Osteoblast (primary cell): ENCODE measurements around the gene EPHB2. TPM values are rescaled to one million over a fixed set of nuclear protein-coding genes. Genes with fewer than 3 reads are reported as not detected.
A peak's percentile ranks its signal among the peaks of the same experiment; 100 is the strongest.

Experiments used
- DNase-seq: peaks from one replicate; pipeline ENCODE4 v3.0.0; 2011; ENCODE audit warnings: low spot score, mixed read lengths; ENCODE audit not compliant: insufficient read length; ENCODE audit errors: missing footprints
- H2AFZ ChIP-seq: 2 replicates; pipeline ENCODE4 v1.6.0; 2011; ENCODE audit warnings: mild to moderate bottlenecking, low read length
- H3K27ac ChIP-seq: 2 replicates; pipeline ENCODE4 v1.5.1; 2011; ENCODE audit warnings: mild to moderate bottlenecking, low read depth, low read length, moderate library complexity
- H3K27me3 ChIP-seq: 2 replicates; pipeline ENCODE4 v1.6.0; 2012; ENCODE audit warnings: mild to moderate bottlenecking, control low read depth, inconsistent platforms, low read length, moderate library complexity; ENCODE audit not compliant: insufficient read depth
- H3K36me3 ChIP-seq: 2 replicates; pipeline ENCODE4 v1.5.1; 2011; ENCODE audit warnings: mild to moderate bottlenecking, low read length, control low read depth, moderate library complexity; ENCODE audit not compliant: insufficient read depth
- H3K4me1 ChIP-seq: 2 replicates; pipeline ENCODE4 v1.5.1; 2011; ENCODE audit warnings: mild to moderate bottlenecking, low read length, control low read depth, moderate library complexity; ENCODE audit not compliant: insufficient read depth
- H3K4me2 ChIP-seq: 2 replicates; pipeline ENCODE4 v1.6.0; 2011; ENCODE audit warnings: mild to moderate bottlenecking, low read length; ENCODE audit not compliant: insufficient read depth
- H3K4me3 ChIP-seq: fragments of 200-600 bp; sonication (generic); 3 replicates; pipeline ENCODE4 v1.5.1; 2012; ENCODE audit warnings: mild to moderate bottlenecking, low read length, inconsistent platforms; ENCODE audit not compliant: insufficient read depth
- H3K79me2 ChIP-seq: 2 replicates; pipeline ENCODE4 v1.6.0; 2012; ENCODE audit warnings: mild to moderate bottlenecking, low read length, control low read depth, inconsistent platforms; ENCODE audit not compliant: insufficient read depth
- H3K9me3 ChIP-seq: 2 replicates; pipeline ENCODE4 v1.5.1; 2011; ENCODE audit warnings: low read depth, low read length, control low read depth
- H4K20me1 ChIP-seq: 2 replicates; pipeline ENCODE4 v1.6.0; 2012; ENCODE audit warnings: mild to moderate bottlenecking, low read length, control low read depth; ENCODE audit not compliant: insufficient read depth
- total RNA-seq: library from RNA; depleted of rRNA; stranded (reverse); fragments of >200 nt; gene quantifications from 2 replicates; pipeline ENCODE4 v1.2.3, GENCODE V29; 2012
- TF ChIP-seq, protein P1 (sequence below): IDR thresholded peaks from 2 replicates; pipeline ENCODE4 v1.5.1; 2011; ENCODE audit warnings: mild to moderate bottlenecking, low read depth, low read length, moderate library complexity; ENCODE audit errors: extremely low read depth

Gene EPHB2
- total RNA-seq, 1 donor: 8.7 TPM

DNA sequence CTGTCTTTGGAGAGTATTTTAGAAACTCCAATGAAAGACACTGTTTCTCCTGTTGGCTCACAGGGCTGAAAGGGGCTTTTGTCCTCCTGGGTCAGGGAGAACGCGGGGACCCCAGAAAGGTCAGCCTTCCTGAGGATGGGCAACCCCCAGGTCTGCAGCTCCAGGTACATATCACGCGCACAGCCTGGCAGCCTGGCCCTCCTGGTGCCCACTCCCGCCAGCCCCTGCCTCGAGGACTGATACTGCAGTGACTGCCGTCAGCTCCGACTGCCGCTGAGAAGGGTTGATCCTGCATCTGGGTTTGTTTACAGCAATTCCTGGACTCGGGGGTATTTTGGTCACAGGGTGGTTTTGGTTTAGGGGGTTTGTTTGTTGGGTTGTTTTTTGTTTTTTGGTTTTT, 203.5 kb downstream of the EPHB2 start:
- TF ChIP-seq, protein P1, sequence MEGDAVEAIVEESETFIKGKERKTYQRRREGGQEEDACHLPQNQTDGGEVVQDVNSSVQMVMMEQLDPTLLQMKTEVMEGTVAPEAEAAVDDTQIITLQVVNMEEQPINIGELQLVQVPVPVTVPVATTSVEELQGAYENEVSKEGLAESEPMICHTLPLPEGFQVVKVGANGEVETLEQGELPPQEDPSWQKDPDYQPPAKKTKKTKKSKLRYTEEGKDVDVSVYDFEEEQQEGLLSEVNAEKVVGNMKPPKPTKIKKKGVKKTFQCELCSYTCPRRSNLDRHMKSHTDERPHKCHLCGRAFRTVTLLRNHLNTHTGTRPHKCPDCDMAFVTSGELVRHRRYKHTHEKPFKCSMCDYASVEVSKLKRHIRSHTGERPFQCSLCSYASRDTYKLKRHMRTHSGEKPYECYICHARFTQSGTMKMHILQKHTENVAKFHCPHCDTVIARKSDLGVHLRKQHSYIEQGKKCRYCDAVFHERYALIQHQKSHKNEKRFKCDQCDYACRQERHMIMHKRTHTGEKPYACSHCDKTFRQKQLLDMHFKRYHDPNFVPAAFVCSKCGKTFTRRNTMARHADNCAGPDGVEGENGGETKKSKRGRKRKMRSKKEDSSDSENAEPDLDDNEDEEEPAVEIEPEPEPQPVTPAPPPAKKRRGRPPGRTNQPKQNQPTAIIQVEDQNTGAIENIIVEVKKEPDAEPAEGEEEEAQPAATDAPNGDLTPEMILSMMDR: no peak
- H3K27me3 ChIP-seq: no peaks in the 10 kb centered on the region
- H3K36me3 ChIP-seq: no peaks in the 10 kb centered on the region
- H3K79me2 ChIP-seq: no peaks in the 10 kb centered on the region
- H3K4me1 ChIP-seq: no peaks in the 10 kb centered on the region
- H3K4me3 ChIP-seq: no peak overlapping the region
- H3K4me2 ChIP-seq: no peak overlapping the region
- H2AFZ ChIP-seq: no peak overlapping the region
- H3K9me3 ChIP-seq: no peaks in the 10 kb centered on the region
- no peak overlapping the region for H3K27ac ChIP-seq
- H4K20me1 ChIP-seq: no peaks in the 10 kb centered on the region
- DNase-seq: no peak

DNA sequence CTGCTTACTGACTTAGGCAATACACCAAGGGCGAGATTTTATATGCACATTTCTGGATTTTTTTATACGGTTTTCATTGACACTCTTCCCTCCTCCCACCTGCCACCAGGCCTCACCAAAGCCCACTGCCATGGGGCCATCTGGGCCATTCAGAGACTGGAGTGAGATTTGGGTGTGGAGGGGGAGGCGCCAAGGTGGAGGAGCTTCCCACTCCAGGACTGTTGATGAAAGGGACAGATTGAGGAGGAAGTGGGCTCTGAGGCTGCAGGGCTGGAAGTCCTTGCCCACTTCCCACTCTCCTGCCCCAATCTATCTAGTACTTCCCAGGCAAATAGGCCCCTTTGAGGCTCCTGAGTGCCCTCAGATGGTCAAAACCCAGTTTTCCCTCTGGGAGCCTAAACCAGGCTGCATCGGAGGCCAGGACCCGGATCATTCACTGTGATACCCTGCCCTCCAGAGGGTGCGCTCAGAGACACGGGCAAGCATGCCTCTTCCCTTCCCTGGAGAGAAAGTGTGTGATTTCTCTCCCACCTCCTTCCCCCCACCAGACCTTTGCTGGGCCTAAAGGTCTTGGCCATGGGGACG, 204.1 kb downstream of the EPHB2 start:
- no peaks in the 10 kb centered on the region for H3K9me3 ChIP-seq
- H4K20me1 ChIP-seq: no peaks in the 10 kb centered on the region
- no peaks in the 10 kb centered on the region for H3K4me1 ChIP-seq
- no peaks in the 10 kb centered on the region for H3K36me3 ChIP-seq
- H3K4me3 ChIP-seq: no peak overlapping the region
- no peak overlapping the region for H2AFZ ChIP-seq
- no peak overlapping the region for H3K27ac ChIP-seq
- H3K4me2 ChIP-seq: no peak overlapping the region
- TF ChIP-seq, protein P1: no peak
- no peaks in the 10 kb centered on the region for H3K79me2 ChIP-seq
- peak; percentile 79 for DNase-seq
- H3K27me3 ChIP-seq: no peaks in the 10 kb centered on the region

DNA sequence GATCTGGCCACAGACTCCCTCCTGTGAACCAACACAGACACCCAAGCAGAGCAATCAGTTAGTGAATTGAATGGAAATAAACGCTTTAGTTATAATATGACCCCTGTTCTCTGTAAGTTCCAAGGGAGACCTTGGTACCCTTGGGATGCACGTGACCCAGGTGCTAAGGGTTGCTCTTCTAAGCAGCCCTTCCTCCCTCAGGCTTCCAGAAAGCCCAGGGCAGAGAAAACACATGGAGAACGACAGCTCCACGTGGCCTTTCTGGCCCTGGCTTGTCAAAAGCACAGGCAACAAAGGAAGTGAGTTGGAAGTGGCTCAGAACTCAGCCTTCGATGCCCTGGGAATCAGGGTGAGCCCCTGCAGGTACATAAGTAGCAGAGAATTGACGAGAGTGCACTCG, 204.6 kb downstream of the EPHB2 start:
- Histone ChIP-seq H3K4me3 (no peak overlapping the region), H3K27ac (no peak overlapping the region), H3K4me1 (no peaks in the 10 kb centered on the region), H3K4me2 (no peak overlapping the region), H3K36me3 (no peaks in the 10 kb centered on the region), H2AFZ (no peak overlapping the region), H3K79me2 (no peaks in the 10 kb centered on the region), H3K9me3 (no peaks in the 10 kb centered on the region), H4K20me1 (no peaks in the 10 kb centered on the region), H3K27me3 (no peaks in the 10 kb centered on the region)
- TF ChIP-seq, protein P1: no peak
- peak; percentile 86 for DNase-seq

DNA sequence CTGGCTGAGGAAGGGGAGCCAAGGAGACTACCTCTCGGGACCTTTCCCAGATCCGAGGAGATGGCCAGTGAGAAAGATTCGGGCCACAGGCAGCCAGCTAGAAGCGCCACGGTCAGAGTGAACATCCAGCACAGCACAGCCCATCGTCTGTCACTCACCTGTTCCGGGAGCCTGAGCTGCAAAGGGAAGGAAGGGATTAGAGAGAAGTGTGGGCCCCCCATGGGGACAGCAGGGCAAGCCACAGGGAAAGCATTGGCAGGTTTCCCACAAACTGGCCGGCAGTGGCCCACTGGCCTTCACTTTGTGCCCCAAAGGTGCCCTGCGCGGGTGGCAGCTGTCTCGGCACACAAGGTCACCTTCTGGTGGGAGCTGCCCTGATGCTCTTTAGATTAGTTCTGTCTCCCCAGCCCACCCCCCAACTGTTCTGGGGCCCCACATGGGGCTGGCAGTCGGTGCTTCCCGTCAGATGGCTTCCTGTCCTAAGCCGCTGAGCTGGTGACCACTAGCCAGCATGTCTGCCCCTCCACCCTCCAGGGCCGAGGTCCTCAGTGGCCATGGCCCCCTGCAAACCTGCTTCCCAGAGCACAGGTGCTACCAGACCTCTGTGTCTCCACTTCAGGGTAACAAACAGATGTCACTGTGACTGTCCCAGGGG, 205.3 kb downstream of the EPHB2 start:
- Histone ChIP-seq H4K20me1 (no peaks in the 10 kb centered on the region), H2AFZ (no peak overlapping the region), H3K4me1 (no peaks in the 10 kb centered on the region), H3K4me3 (no peak overlapping the region), H3K4me2 (no peak overlapping the region), H3K27me3 (no peaks in the 10 kb centered on the region), H3K79me2 (no peaks in the 10 kb centered on the region), H3K36me3 (no peaks in the 10 kb centered on the region), H3K9me3 (no peaks in the 10 kb centered on the region), H3K27ac (no peak overlapping the region)
- peak; percentile 77 for DNase-seq
- TF ChIP-seq, protein P1: no peak
